Measurements from ENCODE around the gene LUC7L2.
"Not testable (repeated sequence)": the region's sequence is repeated elsewhere in the genome, so short reads cannot be mapped to it uniquely, and the experiment has no call there.

The LUC7L2 gene

GRCh38 chr7:139429735-139430134 is 70.0 kb downstream of the LUC7L2 start:
- DNase-seq (ENCODE audit: low read depth, low spot score); H3K4me3 ChIP-seq (ENCODE audit: low read length): not testable (repeated sequence)

GRCh38 chr7:139430443-139430842 is 70.7 kb downstream of the LUC7L2 start:
- H3K4me3 ChIP-seq (ENCODE audit: low read length): no peak overlapping the region
- no peak for DNase-seq (ENCODE audit: low read depth, low spot score)

GRCh38 chr7:139431010-139431409 is 71.3 kb downstream of the LUC7L2 start:
- DNase-seq (ENCODE audit: low read depth, low spot score): no peak
- no peak overlapping the region for H3K4me3 ChIP-seq (ENCODE audit: low read length)

GRCh38 chr7:139431459-139431858 is 71.8 kb downstream of the LUC7L2 start:
- no peak overlapping the region for H3K4me3 ChIP-seq (ENCODE audit: low read length)
- no peak for DNase-seq (ENCODE audit: low read depth, low spot score)

- H3K4me3 ChIP-seq (ENCODE audit: low read length): no peak overlapping the region
- DNase-seq (ENCODE audit: low read depth, low spot score): no peak
Observed at GRCh38 chr7:139436806-139437205, 77.1 kb downstream of the LUC7L2 start.

- no peak for DNase-seq (ENCODE audit: low read depth, low spot score)
- H3K4me3 ChIP-seq (ENCODE audit: low read length): no peak overlapping the region
Observed at GRCh38 chr7:139439375-139439774, 79.7 kb downstream of the LUC7L2 start.

- no peak overlapping the region for H3K4me3 ChIP-seq (ENCODE audit: low read length)
- DNase-seq (ENCODE audit: low read depth, low spot score): no peak
Observed at GRCh38 chr7:139441961-139442360, 82.3 kb downstream of the LUC7L2 start.

- DNase-seq (ENCODE audit: low read depth, low spot score): no peak
- no peak overlapping the region for H3K4me3 ChIP-seq (ENCODE audit: low read length)
Observed at GRCh38 chr7:139446051-139446890, 86.6 kb downstream of the LUC7L2 start.

GRCh38 chr7:139450851-139451250 is 91.2 kb downstream of the LUC7L2 start:
- DNase-seq (ENCODE audit: low read depth, low spot score): no peak
- H3K4me3 ChIP-seq (ENCODE audit: low read length): no peak overlapping the region

GRCh38 chr7:139451638-139452037 is 91.9 kb downstream of the LUC7L2 start:
- no peak for DNase-seq (ENCODE audit: low read depth, low spot score)
- H3K4me3 ChIP-seq (ENCODE audit: low read length): no peak overlapping the region

GRCh38 chr7:139452958-139453672 is 93.4 kb downstream of the LUC7L2 start:
- no peak overlapping the region for H3K4me3 ChIP-seq (ENCODE audit: low read length)
- no peak for DNase-seq (ENCODE audit: low read depth, low spot score)

- DNase-seq (ENCODE audit: low read depth, low spot score): no peak
Observed at GRCh38 chr7:139453673-139454321, 94.1 kb downstream of the LUC7L2 start.

GRCh38 chr7:139455789-139456188 is 96.1 kb downstream of the LUC7L2 start:
- no peak for DNase-seq (ENCODE audit: low read depth, low spot score)
- no peak overlapping the region for H3K4me3 ChIP-seq (ENCODE audit: low read length)

More at GRCh38 chr7:139453673-139454321, 94.1 kb downstream of the LUC7L2 start:
- H3K4me3 ChIP-seq (ENCODE audit: low read length): no peak overlapping the region

GRCh38 chr7:139456511-139456910 is 96.8 kb downstream of the LUC7L2 start:
- no peak for DNase-seq (ENCODE audit: low read depth, low spot score)

GRCh38 chr7:139457153-139457946 is 97.7 kb downstream of the LUC7L2 start:
- DNase-seq (ENCODE audit: low read depth, low spot score): no peak

More at GRCh38 chr7:139456511-139456910, 96.8 kb downstream of the LUC7L2 start:
- H3K4me3 ChIP-seq (ENCODE audit: low read length): no peak overlapping the region

GRCh38 chr7:139463421-139463820 is 103.7 kb downstream of the LUC7L2 start:
- not testable (repeated sequence) for DNase-seq (ENCODE audit: low read depth, low spot score); H3K4me3 ChIP-seq (ENCODE audit: low read length)

More at GRCh38 chr7:139457153-139457946, 97.7 kb downstream of the LUC7L2 start:
- H3K4me3 ChIP-seq (ENCODE audit: low read length): no peak overlapping the region

GRCh38 chr7:139464511-139464910 is 104.8 kb downstream of the LUC7L2 start:
- H3K4me3 ChIP-seq (ENCODE audit: low read length); DNase-seq (ENCODE audit: low read depth, low spot score): not testable (repeated sequence)

GRCh38 chr7:139465072-139465471 is 105.4 kb downstream of the LUC7L2 start:
- DNase-seq (ENCODE audit: low read depth, low spot score); H3K4me3 ChIP-seq (ENCODE audit: low read length): not testable (repeated sequence)

- not testable (repeated sequence) for DNase-seq (ENCODE audit: low read depth, low spot score); H3K4me3 ChIP-seq (ENCODE audit: low read length)
Observed at GRCh38 chr7:139467729-139468128, 108.0 kb downstream of the LUC7L2 start.
